Medulla oblongata (tissue), 1 donor: ENCODE data around the gene RAB9A.
"Not testable (repeated sequence)": the region's sequence is repeated elsewhere in the genome, so short reads cannot be mapped to it uniquely, and the experiment has no call there.

ENCODE experiments used
- DNase-seq: peaks from one replicate; pipeline ENCODE4 v3.0.0-alpha.2; 2015; ENCODE audit errors: extremely low spot score

The RAB9A gene, protein sequence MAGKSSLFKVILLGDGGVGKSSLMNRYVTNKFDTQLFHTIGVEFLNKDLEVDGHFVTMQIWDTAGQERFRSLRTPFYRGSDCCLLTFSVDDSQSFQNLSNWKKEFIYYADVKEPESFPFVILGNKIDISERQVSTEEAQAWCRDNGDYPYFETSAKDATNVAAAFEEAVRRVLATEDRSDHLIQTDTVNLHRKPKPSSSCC

DNA sequence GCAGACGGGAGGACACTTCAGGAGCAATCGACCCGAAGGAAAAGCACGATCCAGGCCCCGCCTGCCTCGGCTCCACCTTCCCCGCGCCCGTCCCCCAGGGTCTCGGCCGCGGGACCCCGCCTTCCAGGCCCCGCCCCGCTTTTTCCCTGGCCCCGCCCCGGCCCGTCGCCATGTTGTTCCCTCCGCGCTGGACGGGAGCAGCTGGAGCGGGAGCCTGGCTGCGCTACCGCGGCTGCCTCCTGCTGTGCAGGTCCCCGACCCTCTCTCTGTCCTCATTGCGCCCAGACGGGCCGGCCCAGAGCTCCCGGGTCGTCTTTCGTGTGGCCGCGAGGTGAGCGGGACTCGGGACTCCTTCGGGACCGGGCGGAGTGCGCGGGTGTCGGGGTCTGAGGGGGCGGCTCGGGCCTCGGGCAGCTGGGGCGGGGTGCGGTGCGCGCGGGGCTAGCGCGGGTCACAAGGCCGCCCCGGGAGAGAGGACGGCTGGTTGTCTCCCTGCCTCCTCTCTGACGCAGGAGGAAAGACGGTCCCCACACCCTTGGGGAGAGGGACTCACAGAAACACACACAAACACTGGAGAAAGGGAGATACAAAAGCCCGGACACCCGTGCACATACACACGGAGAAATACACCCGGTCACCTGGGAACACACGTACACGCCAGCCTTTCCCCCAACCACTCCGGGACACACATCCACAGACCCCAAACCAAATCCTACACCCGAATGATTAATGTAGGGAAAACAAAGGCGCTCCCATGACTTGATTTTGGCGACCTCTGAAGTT is at the start of gene RAB9A:
TSS of gene RAB9A (plus strand) at position 171 of the 783 bp plus-strand sequence. CDS start 19,619 bp downstream, outside the sequence.
- peak; percentile 76 for DNase-seq

DNA sequence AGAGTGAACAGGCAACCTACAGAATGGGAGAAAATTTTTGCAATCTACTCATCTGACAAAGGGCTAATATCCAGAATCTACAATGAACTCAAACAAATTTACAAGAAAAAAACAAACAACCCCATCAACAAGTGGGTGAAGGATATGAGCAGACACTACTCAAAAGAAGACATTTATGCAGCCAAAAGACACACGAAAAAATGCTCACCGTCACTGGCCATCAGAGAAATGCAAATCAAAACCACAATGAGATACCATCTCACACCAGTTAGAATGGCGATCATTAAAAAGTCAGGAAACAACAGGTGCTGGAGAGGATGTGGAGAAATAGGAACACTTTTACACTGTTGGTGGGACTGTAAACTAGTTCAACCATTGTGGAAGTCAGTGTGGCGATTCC is 47.2 kb upstream of the RAB9A start:
- DNase-seq = not testable (repeated sequence)

DNA sequence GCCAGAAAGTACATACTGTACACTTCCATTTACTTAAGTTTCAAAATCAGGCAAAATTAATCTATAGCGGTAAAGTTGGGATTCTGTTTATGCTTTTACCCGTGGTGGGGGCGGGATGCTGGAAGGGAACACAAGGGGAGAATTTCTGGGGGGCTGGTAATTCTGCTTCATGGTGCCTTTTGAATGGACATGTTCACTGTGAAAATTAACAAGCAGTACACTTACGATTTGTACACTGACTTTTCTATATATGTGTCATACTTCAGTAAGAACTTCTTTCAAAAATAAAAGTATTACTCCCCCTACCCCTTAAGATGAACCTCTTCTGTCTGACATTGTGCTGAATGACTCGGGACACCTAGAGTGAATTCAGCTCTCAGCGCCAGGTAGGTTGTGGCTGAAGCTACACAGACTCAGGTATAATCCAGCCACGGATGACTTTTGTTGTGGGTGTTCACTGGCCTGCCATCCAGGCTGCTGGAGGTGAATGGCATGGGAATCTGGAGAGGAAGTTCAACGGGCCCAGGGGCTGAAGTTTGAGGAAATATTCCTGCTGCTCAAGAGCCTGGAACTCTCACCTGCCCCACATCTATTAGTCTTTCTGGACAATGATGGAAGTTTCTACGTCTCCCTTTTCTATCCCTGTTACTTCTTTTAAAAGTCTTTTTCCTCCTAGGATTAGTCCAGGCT is 43.3 kb upstream of the RAB9A start:
- DNase-seq = no peak

DNA sequence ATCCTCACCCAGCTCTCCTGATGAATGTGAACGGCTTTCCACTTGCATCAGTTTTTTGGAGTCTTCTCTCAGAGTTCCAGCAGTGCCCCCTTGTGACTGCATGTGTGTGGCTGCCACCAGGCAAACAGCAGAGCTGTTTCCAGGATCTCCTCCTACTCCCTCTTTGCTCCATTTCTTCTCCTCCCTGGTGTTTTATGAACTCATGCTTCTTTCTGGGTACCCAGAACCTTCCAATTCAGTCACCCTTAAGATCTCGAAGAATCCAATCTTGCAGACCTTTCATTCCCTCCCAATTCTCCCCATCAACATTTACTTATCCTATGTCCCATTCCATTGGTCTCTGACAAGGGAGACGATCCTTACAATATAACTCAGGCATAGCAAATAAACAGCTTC is 42.8 kb upstream of the RAB9A start:
- peak; percentile 73 for DNase-seq

DNA sequence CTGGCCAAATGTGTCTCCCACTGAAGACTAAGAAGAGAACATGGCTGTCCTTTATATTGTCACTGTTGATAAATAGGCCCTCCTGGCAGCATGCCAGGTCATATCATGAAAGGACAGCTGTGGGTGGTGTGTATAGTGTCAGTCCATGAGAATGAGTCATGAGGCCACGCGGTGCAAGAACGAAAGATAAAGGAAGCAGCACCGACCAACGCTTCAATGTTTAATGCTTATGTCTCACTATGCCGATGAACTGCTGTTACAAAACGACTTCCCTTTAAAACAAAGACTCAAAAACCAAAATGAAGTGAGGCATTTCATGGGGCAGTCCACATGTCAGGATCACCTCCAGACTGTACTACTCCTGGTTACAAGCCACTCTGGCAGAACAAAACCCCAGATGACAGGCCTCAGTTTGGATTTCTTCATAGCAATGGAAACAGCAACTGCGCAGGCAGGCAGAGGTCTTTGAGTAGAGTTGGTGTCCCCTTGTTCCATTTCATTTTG is 41.2 kb upstream of the RAB9A start:
- no peak for DNase-seq

DNA sequence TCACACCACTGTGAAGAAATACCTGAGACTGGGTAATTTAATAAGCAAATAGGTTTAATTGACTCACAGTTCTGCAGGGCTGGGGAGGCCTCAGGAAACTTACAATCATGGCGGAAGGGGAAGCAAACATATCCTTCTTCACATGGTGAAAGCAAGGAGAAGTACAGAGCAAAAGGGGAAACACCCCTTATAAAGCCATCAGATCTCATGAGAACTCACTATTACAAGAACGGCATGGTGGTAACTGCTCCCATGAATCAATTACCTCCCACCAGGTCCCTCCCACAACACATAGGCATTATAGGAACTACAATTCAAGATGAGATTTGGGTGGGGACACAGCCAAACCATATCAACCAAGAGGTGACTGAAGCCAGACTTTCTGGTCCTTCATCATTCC is 40.6 kb upstream of the RAB9A start:
- not testable (repeated sequence) for DNase-seq

DNA sequence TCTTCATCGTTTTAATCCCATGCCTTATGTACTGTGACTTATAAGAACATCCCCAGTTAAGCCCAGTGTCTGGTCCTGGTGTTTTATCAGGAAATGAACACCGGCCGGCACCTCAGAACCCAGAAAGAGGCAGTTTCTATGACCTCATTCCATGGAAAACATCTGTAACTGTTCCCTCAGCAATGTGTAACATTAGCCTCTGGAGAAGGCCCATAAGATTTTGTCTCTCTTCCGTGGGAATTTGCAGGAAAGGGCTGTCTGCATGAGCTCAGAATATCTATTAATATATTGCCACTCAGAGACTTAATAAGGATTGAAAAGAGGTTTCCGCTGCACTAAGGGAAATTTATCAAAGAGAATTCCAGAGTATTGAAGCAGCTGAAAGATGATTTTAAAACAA is 39.1 kb upstream of the RAB9A start:
- DNase-seq = no peak

DNA sequence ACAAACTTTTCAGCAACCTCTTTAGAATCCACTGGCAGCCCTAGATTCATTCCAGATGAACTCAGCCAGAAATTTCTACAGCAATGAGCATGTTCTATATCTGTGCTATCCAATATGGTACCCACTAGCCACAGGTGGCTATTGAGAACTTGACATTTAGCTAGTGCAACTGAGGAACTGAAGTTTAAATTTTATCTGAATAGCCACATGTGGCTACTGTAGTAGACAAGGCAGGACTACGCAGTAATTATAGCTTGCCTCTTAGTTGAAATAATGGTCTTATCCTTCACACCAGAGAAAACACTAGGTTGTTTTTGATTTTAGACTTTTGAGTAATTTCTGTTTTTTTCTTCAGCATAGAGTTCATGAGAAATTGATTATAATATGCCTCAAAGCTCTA is 38.6 kb upstream of the RAB9A start:
- no peak for DNase-seq

DNA sequence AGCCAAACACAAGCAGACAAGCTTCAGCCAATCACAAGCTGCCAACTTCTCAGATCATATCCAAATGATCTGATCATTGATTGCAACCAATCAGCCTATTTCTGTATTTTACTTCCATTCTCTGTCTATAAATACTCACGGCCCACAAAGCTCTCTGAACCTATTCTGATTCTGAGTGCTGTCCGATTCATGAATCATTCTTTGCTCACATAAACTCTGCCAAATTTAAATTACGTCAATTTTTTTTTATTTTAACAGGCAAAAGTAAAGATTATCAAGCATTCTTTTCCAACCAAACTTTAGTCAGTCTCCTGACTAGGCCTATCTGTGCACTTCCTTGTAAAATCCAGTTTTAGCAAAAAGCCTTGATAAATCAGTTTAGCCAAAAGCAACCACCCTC is 37.8 kb upstream of the RAB9A start:
- no peak for DNase-seq

DNA sequence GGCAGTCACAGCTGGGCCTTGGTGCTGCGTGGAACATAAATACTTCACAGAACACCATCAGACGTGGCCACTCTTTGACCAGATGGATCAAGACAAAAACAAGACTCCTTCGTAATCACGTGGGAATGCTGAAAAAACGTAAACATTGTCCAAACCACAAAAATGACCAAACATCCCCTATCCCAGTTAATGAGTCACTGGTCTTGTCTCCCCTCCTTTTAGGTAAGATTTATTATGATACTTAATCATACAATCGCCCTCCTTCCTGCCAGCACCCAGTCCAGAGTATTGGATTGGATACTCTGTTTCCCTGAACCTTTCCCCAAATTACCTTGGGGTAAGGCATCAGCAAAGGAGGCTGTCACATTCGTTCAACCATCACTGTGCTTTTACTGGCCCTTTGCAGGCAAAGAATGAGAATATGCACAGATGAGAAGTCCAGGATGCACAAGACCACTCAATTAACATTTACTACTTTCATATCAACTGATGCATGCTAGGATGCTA is 36.6 kb upstream of the RAB9A start:
- no peak for DNase-seq

DNA sequence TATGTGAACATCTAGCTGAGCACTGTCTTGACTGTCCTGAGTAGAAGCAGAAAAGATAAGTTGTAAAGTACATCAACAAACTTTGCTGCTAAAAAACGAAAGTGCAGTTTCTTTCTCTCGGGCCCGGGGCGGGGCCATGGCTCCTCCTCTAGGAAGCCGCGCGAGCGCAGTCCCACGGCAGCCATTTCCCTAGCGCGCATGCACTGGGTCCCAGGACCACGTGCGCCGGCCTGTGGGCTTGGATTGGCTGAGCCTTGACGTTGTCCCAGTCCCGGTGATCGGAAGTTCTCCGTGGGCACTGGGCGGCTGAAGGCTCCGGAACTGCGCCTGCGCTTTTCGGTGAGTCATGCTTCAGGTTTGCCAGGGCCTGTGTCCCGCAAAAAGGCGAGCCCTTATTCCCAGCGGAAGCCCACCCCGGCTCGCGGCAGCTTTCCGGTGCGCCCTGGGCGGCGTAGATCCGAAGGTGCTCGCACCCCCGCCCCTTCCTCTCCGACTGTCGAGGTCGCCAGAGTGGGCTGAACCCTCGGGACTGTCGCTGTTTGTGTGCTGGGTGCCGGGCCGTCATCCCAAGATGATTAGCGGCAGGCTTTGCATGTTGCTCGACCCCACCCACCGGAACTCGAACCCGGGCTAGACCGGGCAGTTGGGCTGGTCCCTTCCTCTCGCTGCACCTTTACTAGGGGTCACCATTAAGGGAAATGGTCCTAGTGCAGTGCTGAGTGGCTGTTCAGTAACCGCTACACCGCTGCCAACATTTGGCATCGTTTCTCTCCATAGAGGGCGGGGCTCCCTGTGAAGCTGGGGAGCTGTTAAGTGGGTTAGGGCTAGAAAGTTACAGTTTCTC is 35.9 kb upstream of the RAB9A start, which contains the start of gene TCEANC:
TSS of gene TCEANC (plus strand) at position 292 of the 844 bp plus-strand sequence. CDS start 9,368 bp downstream, outside the sequence.
- peak; percentile 94 for DNase-seq

DNA sequence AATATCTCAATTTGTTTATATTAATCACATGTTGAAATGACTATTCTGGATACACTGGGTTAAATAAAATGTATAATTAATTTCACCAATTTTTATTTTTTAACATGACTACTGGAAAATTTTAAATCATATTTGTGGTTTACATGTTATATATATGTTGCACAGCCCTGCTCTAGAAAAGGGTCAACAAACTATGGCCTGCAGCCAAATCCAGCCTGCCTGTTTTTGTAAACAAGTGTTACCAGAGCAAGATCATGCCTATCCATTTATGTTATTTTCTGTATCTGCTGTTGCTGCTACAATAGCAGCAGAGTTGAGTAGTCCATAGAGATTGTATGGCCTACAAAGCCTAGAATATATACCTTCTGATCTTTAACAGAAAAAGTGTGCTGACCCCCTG is 34.8 kb upstream of the RAB9A start:
- DNase-seq = no peak

DNA sequence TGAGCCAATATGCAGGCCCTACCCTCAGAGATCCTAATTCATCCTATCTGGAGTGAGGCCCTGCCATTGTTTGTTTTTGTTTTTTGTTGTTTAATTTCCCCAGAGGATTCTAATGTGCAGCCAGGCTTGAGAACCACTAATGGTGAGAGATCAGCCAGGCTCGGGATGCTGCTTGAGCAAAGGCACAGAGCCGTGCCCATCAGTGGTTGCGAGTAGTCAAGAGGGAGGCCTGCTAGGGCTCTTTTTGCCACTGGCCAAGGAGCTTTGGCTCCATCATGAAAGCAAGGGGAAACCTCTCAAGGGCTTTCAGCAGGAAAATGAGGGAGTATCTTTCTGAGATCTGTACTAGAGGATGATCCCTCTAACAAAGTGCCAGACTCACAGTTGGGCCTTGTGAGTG is 33.3 kb upstream of the RAB9A start:
- DNase-seq = no peak

DNA sequence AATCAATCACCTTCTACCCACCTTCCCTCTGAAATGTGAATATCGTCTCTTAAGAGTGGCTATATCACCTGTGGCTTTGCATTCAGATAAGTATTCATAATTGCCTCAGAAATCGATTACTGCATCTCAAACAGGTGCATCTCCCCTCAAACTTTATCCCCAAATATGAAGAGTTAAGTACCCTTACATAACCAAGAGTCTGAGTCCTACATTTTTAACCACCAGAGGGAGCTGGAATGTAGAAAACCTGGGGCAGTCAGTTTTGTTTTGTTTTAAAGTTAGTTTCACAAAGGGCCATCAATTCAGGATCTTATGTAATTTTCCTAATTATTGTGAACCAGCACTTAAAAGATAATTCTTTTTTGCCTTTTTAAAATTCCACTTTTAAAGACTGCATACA is 30.3 kb upstream of the RAB9A start:
- DNase-seq = peak; percentile 79

DNA sequence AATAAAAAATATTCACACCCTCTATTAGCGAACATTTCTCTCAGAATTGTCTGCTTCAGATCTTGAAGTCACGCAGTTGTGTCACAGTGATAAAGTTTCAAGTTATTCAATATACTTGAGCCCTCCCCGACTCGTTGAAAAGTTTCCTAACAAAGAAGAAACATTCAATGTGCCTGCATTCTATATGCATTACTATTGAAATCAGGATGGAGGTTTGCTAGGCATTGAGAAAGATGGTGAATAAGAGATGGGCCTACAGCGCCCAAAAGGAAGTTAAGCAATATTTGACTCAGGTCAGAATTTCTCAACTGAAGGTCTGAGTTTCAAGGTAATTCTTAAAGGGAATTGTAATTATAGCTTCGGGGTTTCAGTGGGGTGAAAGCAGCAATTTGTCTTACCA is 29.9 kb upstream of the RAB9A start:
- no peak for DNase-seq

DNA sequence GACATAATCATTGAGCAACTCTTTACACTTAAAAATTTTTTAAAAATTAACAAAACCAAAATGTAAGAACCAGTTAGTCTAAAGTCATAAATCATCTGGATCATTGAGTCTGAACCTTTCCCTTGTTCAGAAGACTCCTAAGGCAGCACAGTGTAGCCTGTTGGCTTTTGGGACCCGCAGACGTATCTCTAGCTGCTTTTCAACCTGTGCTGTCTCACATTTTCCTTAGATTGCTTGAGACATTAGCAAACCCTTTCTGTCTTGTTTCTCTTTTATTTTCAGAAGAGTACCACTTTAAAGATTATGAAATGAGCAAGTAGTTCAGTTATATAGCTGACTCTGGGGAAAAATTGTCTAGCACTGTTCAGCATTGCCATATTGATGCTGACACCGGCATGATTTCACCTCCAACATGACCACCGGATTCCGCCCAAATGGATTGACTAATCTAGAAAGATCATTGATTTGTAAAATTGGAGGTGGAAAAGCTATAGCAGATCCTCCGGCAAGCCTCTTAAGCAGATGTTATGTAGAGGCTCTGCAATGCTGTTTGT is 27.1 kb upstream of the RAB9A start:
- DNase-seq = no peak

DNA sequence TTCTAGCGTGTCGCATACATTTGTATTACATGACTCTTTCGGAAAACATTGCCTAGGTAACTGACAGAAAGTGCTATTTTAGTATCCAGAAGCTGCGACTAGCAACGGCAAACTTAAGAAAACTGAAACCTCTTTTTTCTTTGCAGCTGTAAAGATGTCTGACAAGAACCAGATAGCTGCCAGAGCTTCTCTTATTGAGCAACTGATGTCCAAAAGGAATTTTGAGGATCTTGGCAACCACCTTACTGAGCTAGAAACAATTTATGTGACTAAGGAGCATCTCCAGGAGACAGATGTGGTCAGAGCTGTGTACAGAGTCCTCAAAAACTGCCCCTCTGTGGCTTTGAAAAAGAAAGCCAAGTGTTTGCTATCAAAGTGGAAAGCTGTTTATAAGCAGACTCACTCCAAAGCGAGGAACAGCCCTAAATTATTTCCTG is 26.6 kb upstream of the RAB9A start:
- DNase-seq = no peak

DNA sequence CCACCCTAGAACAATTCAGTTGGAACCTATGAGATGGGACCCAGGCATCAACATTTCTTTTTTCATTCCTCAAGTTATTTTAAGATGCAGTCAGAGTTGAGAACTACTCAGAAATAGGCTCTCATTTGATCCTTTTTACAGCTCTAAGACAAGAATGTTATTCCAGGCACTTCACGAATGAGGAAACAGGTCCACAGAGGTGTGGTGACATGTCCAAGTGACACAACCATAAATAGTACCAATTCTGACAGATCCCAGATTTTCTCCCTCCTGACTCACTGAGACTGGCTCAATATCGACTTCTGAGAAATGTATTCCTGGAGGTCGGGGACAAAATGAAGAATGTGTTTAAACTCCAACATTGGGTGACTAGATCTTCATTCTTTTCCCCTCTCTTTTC is 24.9 kb upstream of the RAB9A start:
- no peak for DNase-seq

DNA sequence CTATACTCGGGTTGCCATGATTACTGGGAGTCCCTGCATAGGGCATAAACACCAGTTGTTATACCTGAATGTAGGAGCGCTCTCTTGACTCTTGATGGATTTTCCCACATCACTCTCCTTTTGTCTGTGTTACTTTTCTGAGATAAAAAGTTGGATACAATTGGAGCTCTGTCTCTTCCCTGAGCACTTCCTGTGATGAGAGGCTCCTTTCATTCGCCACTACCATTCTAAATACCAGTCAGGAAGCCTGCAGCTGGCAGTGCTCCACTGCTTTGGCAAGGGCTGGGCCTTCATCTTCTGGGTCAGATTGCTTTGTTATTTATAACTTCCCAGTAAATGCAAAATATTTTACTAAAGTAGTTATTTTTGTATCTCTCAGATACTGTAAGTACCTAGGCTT is 22.1 kb upstream of the RAB9A start:
- peak; percentile 81 for DNase-seq

DNA sequence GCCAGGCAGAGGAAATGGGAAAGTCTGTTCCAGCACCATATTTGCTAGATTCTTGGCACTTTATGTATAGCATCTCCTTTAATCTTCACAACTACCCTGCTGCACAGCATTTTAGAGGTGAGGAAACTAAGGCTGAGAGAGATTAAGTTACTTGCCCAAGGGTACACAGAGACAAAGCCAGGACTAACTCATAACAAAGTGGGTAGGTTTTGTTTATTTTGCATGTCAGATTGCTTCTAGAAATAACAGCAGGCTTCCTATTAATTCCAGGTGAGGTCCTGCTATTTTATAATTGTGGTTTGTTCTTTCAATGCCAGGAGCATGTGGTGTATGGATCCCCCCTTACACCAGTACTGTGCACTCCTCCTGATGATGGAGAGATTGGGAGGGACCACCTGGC is 21.0 kb upstream of the RAB9A start:
- no peak for DNase-seq

DNA sequence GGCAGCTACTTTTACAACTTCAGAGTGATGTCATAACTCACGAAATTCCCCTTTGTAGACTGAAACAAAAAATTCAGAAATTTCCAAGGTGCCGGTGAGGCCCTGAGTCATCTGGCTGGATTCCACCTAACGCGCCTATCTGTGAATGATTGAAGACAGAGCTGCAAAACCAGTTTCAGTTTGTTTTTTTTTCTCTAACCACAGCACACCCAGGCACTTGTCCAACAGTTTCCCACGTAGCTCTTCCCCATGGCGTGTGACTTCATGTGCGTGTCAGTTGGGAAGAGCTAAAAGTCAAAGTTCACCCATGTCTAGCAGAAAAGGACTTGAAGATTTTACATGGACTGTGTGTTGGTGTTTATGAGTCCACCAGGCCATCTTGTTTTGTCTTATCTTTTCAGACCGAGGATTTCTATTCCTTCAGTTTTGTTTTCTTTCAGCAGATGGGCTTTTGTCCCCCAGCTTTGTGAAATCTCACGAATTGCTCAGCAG is 19.6 kb upstream of the RAB9A start:
- peak; percentile 44 for DNase-seq
